ENCODE results near the gene CCNF. TPM values are rescaled to one million over a fixed set of nuclear protein-coding genes. Genes with fewer than 3 reads are reported as not detected.

Gene CCNF
- total RNA-seq, 1 donor from 2014 or later, result 26.4 TPM

- Mint-ChIP-seq H3K9me3 (ENCODE audit: unreplicated experiment) (peaks cover 8% of the 10 kb centered on the region), H3K27me3 (ENCODE audit: unreplicated experiment) (peaks cover 19% of the 10 kb centered on the region), H3K4me3 (ENCODE audit: unreplicated experiment) (no peak overlapping the region), H3K27ac (ENCODE audit: unreplicated experiment) (no peak overlapping the region), H3K4me1 (ENCODE audit: low read depth, unreplicated experiment) (peaks cover 12% of the 10 kb centered on the region), H3K36me3 (ENCODE audit: unreplicated experiment) (peaks cover 4% of the 10 kb centered on the region)
- no peak for TF ChIP-seq CTCF (IDR thresholded peaks at IDR 0.05; ENCODE audit: partially characterized antibody, unreplicated experiment)
- no peak for DNase-seq
Measured at GRCh38 chr16:2455081-2455845, 26.0 kb downstream of the CCNF start.

- H3K36me3 Mint-ChIP-seq (ENCODE audit: unreplicated experiment), result peaks cover 4% of the 10 kb centered on the region
- peak overlapping the region; percentile 48 for H3K27ac Mint-ChIP-seq (ENCODE audit: unreplicated experiment)
- H3K4me1 Mint-ChIP-seq (ENCODE audit: low read depth, unreplicated experiment), result peaks cover 9% of the 10 kb centered on the region
- DNase-seq, result no peak
- peaks cover 8% of the 10 kb centered on the region for H3K9me3 Mint-ChIP-seq (ENCODE audit: unreplicated experiment)
- H3K4me3 Mint-ChIP-seq (ENCODE audit: unreplicated experiment), result no peak overlapping the region
- H3K27me3 Mint-ChIP-seq (ENCODE audit: unreplicated experiment), result peaks cover 19% of the 10 kb centered on the region
- TF ChIP-seq CTCF (IDR thresholded peaks at IDR 0.05; ENCODE audit: partially characterized antibody, unreplicated experiment), result no peak
Measured at GRCh38 chr16:2456551-2457153, 27.4 kb downstream of the CCNF start.

- Mint-ChIP-seq H3K4me3 (ENCODE audit: unreplicated experiment) (no peak overlapping the region), H3K27me3 (ENCODE audit: unreplicated experiment) (peaks cover 18% of the 10 kb centered on the region), H3K4me1 (ENCODE audit: low read depth, unreplicated experiment) (peaks cover 7% of the 10 kb centered on the region), H3K27ac (ENCODE audit: unreplicated experiment) (peak overlapping the region; percentile 87), H3K9me3 (ENCODE audit: unreplicated experiment) (peaks cover 8% of the 10 kb centered on the region), H3K36me3 (ENCODE audit: unreplicated experiment) (peaks cover 4% of the 10 kb centered on the region)
- TF ChIP-seq CTCF (IDR thresholded peaks at IDR 0.05; ENCODE audit: partially characterized antibody, unreplicated experiment), result no peak
- no peak for DNase-seq
Measured at GRCh38 chr16:2457267-2457666, 28.0 kb downstream of the CCNF start.

- TF ChIP-seq CTCF (IDR thresholded peaks at IDR 0.05; ENCODE audit: partially characterized antibody, unreplicated experiment), result no peak
- no peak for DNase-seq
- Mint-ChIP-seq H3K27ac (ENCODE audit: unreplicated experiment) (peak overlapping the region; percentile 87), H3K27me3 (ENCODE audit: unreplicated experiment) (peaks cover 14% of the 10 kb centered on the region), H3K36me3 (ENCODE audit: unreplicated experiment) (no peaks in the 10 kb centered on the region), H3K4me1 (ENCODE audit: low read depth, unreplicated experiment) (peaks cover 6% of the 10 kb centered on the region), H3K4me3 (ENCODE audit: unreplicated experiment) (no peak overlapping the region), H3K9me3 (ENCODE audit: unreplicated experiment) (peaks cover 6% of the 10 kb centered on the region)
Measured at GRCh38 chr16:2457946-2458345, 28.7 kb downstream of the CCNF start.
